ENCODE results near the gene EPS15.
"Not testable (repeated sequence)": the region's sequence is repeated elsewhere in the genome, so short reads cannot be mapped to it uniquely, and the experiment has no call there.

DNA sequence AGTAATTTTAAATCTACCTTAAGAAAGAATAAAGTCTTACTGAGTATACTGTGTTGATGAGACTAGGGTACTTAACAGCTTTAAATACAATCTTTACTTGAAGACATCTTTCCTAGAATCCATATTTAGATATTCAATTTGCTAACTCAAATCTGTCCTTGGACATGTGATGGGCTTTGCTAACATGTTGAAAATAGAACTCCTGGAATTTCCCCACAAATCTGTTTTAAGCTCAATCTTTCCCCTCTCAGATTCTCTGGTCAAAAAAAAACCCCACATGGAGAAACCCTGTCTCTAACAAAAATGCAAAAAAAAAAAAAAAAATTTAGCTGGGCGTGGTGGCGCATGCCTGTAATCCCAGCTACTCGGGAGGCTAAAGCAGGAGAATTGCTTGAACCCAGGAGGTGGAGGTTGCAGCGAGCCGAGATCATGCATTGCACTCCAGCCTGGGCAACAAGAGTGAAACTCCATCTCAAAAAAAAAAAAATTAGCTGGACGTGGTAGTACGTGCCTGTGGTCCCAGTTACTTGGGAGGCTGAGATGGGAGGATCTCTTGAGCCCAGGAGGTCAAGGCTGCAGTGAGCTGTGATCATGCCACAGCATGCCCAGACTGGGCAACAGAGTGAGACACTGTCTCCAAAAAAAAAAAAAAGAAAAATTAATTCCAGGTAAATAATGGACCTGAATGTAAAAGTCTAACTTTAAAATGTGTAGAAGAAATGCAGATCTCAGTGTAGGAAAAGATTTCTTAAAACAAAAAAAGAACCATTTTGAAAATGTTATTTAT is 109.1 kb downstream of the EPS15 start:
- TF ChIP-seq POLR2A (IDR thresholded peaks at IDR 0.05; ENCODE audit: low read depth, low read length); POLR2AphosphoS5 (IDR thresholded peaks at IDR 0.05; ENCODE audit: low read depth, low read length); PAX5 (IDR thresholded peaks at IDR 0.05; ENCODE audit: insufficient read depth, low read length, severe bottlenecking); POU2F2 (IDR thresholded peaks at IDR 0.05; ENCODE audit: low read depth, low read length): not testable (repeated sequence)

Data from GM12891 (cell line).